HG03571 (cell line): ENCODE measurements around the gene SLC18B1.
"Not testable (repeated sequence)": the region's sequence is repeated elsewhere in the genome, so short reads cannot be mapped to it uniquely, and the experiment has no call there.

ENCODE experiments used
- ATAC-seq: cut with Tn5 transposase; IDR thresholded peaks from one replicate; pipeline ENCODE4 v1.9.1; 2021; ENCODE audit not compliant: unreplicated experiment

The SLC18B1 gene

DNA sequence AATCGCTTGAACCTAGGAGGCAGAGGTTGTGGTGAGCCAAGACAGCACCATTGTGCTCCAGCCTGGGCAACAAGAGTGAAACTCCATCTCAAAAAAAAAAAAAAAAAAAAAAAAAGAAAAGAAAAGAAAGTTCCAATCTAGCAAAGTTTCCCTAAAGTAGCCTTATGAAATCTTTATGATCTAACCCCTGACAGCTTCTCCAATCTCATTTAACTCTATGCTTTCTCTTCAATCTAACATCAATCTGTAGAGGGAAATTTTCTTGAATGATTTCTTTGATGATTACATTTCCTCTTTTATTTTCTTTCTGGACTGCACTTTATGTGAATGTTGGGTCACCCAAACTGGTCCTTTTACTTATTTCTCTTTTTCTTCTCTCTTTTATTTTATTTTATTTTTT is 2.2 kb upstream of the SLC18B1 start:
- no peak for ATAC-seq

DNA sequence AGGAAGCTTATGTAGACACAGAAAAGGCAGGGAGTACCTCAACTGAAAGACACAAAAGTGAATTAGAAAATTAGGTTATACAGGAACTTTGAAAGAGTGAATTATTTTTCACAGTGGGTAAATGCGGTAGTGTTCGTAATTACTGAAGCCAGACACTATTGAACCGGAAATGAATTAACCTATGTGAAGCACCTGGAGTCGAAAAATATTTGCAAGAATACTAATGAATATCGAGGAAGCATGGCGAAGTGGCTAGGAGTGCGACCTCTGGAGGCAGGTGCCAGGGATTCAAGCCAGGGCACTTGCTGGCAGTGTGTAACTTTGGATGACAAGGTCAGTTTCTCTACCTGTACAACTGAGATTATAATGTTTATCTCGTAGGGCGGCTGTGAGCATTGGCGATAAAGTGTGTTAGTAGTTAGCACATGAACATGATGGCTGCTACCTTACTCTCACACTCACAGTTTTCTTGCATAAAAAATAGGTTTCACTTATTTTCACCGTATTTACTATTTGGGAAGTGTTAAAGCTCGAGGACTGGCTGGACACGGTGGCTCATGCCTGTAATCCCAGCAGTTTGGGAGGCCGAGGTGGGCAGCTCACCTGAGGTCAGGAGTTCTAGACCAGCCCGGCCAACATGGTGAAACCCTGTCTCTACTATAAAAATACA is 567 bp upstream of the SLC18B1 start:
- peak; percentile 84 for ATAC-seq

DNA sequence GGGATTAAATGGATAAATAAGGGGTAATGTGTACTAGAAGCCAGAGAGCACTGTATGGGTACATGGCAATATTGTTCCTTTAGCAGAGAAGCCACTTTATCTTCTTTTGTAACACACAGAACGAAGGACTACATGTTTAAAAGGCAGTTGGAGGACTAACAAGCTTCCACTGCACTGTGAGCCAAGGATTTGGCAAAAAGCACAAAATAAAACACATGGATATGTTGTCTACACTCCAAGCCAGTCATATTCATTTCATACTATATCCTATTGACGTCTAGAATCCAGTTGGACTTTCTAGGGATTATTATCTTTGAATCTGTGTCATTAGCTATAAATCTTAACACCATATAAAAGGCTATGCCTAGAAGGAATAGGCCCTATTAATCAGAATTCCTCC is 3.0 kb downstream of the SLC18B1 start:
- no peak for ATAC-seq

- no peak for ATAC-seq
These were observed 5.9 kb downstream of the SLC18B1 start for GRCh38 chr6:132792510-132792909.

- ATAC-seq = no peak
These were observed 8.0 kb downstream of the SLC18B1 start for GRCh38 chr6:132790450-132790849.

GRCh38 chr6:132789396-132789776 is 9.1 kb downstream of the SLC18B1 start:
- ATAC-seq = no peak

GRCh38 chr6:132788658-132789395 is 9.6 kb downstream of the SLC18B1 start:
- ATAC-seq = no peak

GRCh38 chr6:132785936-132786335 is 12.5 kb downstream of the SLC18B1 start:
- ATAC-seq = no peak

DNA sequence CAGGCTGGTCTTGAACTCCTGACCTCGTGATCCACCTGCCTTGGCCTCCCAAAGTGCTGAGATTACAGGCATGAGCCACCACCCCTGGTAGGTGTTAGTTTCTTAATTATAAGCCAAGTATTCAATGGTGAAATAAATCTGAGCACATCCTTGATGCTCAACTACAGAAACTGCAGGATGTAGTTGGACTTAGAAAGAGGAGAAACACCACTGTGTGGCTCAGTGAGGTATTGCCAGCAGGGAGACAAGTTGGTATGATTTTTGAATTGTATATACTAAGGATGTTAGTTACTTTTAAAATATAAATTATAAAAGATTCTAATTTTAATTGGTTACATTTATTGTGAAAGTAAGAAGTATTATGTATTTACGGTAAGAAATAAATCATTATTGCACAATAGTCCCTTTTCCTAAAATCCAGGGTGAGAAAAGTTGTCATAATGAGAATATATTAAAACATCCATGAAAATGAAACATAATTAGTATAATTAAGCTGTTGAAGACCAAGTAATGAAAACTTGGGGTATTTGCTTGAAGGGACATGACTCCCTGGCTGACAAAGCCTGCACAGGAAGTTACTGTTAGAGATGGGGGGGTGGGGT is 17.6 kb downstream of the SLC18B1 start:
- ATAC-seq = no peak

GRCh38 chr6:132777881-132778280 is 20.6 kb downstream of the SLC18B1 start:
- ATAC-seq = not testable (repeated sequence)

- ATAC-seq = peak; percentile 82
These were observed 30.4 kb downstream of the SLC18B1 start for GRCh38 chr6:132768051-132768517.

- no peak for ATAC-seq
These were observed 32.9 kb downstream of the SLC18B1 start for GRCh38 chr6:132765560-132765959.

GRCh38 chr6:132764370-132764769 is 34.1 kb downstream of the SLC18B1 start:
- no peak for ATAC-seq

- peak; percentile 94 for ATAC-seq
These were observed 35.2 kb downstream of the SLC18B1 start for GRCh38 chr6:132763269-132763668.

DNA sequence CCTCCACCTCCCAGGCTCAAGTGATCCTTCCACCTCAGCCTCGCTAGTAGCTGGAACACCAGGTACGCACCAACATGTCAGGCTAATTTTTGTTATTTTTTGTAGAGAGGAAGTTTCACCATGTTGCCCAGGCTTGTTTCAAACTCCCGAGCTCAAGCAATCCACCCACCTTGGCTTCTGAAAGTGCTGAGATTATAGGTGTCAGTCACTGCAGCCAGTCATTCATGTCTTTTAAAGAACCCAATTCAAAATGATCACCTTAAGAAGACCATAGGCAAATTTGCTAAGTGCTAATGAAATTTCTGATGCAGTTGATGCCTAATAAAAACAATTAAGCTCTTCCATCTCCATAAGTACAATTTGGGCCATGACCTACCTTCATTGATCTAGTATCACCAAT is 38.2 kb downstream of the SLC18B1 start:
- ATAC-seq = no peak

DNA sequence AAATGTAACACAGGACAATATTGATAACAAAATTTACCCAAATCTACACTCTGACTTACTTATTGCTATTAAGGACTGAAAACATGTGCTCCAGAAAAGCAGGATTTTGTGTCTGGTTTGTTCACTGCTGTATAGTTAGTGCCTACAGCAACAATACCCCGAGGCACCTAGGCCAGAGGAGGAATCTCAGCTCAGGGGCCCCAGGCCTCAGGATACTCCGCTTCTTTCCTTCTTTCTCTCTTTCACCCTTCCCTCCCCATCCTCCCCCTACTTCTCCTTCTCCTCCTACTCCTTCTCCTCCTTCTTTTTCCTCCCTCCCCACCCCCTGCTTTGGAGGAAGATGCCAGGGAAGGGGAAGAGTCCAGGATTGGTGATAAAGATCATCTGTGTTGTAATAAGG is 39.7 kb downstream of the SLC18B1 start:
- ATAC-seq = no peak

DNA sequence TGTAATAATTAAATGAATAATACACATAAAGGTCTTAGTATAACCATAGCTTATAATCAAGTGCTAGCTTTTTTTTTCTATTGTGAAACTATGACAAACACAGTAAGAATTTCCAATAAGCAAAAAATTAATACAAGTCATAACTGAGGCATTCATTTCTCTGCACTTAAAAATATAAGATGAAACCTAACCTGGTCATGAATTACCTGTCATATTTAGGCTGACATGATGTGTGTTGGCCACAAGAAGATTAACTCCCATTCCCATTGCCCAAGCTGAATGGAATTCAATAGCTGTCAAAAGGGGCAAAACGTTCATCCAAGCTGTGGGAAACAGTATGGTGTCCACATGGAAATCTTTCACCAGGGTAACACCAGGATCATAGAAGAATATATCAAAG is 46.2 kb downstream of the SLC18B1 start:
- ATAC-seq = no peak

- ATAC-seq = no peak
These were observed 46.6 kb downstream of the SLC18B1 start for GRCh38 chr6:132751828-132752227.

DNA sequence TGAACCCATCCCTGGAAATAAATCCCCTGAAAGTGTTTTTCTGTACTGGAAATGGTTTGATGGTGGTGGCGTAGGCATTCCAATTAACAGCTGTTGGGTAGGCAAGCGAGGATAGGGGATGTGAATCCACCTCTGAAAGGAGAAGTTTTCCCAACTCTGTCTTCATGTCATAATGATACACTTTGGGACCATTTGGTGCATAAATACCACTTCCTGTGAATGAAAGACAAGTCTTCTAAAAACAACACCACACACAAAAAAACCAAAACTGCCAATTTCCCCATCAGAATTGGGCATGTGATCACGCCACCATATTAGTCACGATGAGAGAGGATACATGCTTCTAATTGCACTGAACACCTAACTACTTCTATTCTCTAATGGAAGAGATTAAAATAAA is 47.1 kb downstream of the SLC18B1 start:
- peak; percentile 26 for ATAC-seq

DNA sequence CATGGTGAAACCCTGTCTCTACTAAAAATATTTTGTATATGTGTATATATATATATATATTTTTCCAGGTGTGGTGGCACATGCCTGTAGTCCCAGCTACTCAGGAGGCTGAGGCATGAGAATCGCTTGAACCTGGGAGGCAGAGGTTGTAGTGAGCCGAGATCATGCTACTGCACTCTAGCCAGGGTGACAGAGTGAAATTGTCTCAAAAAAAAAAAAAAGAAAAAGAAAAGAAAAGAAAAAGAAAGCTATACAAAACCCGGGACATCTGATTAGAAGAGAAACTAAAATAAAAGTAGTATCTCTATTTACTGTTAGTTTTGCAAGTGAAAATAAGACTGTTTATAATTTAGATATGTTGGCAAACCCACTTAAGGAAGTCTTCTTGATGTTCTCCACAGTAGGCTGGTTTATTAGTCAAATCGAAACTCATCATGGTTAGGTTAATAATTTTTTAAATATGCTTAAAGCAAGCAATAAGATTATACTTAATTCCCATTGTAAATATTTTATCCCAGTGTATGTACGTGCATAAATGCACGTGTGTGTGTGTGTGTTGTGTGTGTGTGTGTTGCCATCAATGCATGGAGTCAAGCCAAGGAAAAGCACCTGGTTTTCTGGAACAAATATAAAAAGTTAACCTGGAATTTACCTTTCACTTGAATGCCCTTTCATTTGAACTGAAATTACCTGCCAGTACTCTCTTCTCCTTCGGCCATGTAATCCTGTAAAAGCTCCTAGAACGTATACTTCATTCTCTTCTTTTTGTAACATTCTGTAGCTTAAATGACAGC is 47.8 kb downstream of the SLC18B1 start:
- ATAC-seq = peak; percentile 87

DNA sequence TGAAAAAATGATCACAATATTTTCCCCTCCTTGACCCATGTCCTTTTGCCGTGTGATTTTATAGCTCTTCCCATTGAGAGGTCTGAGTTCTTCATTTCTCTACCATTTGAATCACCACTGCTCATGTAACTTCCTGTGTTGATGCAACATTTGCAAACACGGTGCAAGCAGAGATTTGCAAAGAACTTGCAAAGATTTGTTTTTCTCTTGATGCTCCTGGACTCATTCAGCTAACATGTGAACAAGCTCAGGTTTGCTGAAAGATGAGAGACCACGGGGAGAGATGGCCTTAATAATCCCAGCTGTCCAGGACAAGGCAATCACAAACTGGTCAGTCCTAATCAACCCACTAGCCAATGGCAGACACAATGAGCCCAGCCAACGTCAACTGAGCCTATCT is 49.3 kb downstream of the SLC18B1 start:
- ATAC-seq = no peak
